ENCODE results near the gene PDCD1. TPM values are rescaled to one million over a fixed set of nuclear protein-coding genes. Genes with fewer than 3 reads are reported as not detected.
A peak's percentile ranks its signal among the peaks of the same experiment; 100 is the strongest.

Gene PDCD1
- total and polyA plus RNA-seq, 2 of the 13 experiments (the other 11 are each of a cell fraction or from before 2014, with no cell fraction given), result 0.04 TPM; not detected in 1

- TF ChIP-seq BRD4 (CRISPR knock-in tag; IDR thresholded peaks at IDR 0.05) (no peak), ZKSCAN5 (CRISPR knock-in tag; IDR thresholded peaks at IDR 0.05) (no peak), ZNF784 (CRISPR knock-in tag; IDR thresholded peaks at IDR 0.05; ENCODE audit: borderline replicate concordance) (no peak), ZNF740 (CRISPR knock-in tag; IDR thresholded peaks at IDR 0.05) (peak; percentile 91), ZNF367 (CRISPR knock-in tag; IDR thresholded peaks at IDR 0.05; ENCODE audit: borderline replicate concordance) (no peak), SMAD3 (CRISPR knock-in tag; IDR thresholded peaks at IDR 0.05) (0 out of 2 replicates have a peak, but pooled peaks have one; percentile 35), MXI1 (IDR thresholded peaks at IDR 0.05; ENCODE audit: borderline replicate concordance, low read depth, low read length) (0 out of 3 replicates have a peak, but pooled peaks have one; percentile 15), ZNF281 (CRISPR knock-in tag; IDR thresholded peaks at IDR 0.05; ENCODE audit: borderline replicate concordance) (0 out of 2 replicates have a peak, but pooled peaks have one; percentile 13)
- TF ChIP-seq, protein P1, sequence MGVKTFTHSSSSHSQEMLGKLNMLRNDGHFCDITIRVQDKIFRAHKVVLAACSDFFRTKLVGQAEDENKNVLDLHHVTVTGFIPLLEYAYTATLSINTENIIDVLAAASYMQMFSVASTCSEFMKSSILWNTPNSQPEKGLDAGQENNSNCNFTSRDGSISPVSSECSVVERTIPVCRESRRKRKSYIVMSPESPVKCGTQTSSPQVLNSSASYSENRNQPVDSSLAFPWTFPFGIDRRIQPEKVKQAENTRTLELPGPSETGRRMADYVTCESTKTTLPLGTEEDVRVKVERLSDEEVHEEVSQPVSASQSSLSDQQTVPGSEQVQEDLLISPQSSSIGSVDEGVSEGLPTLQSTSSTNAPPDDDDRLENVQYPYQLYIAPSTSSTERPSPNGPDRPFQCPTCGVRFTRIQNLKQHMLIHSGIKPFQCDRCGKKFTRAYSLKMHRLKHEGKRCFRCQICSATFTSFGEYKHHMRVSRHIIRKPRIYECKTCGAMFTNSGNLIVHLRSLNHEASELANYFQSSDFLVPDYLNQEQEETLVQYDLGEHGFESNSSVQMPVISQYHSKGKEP (CRISPR knock-in tag; IDR thresholded peaks at IDR 0.05), result no peak
- TF ChIP-seq, protein P2, sequence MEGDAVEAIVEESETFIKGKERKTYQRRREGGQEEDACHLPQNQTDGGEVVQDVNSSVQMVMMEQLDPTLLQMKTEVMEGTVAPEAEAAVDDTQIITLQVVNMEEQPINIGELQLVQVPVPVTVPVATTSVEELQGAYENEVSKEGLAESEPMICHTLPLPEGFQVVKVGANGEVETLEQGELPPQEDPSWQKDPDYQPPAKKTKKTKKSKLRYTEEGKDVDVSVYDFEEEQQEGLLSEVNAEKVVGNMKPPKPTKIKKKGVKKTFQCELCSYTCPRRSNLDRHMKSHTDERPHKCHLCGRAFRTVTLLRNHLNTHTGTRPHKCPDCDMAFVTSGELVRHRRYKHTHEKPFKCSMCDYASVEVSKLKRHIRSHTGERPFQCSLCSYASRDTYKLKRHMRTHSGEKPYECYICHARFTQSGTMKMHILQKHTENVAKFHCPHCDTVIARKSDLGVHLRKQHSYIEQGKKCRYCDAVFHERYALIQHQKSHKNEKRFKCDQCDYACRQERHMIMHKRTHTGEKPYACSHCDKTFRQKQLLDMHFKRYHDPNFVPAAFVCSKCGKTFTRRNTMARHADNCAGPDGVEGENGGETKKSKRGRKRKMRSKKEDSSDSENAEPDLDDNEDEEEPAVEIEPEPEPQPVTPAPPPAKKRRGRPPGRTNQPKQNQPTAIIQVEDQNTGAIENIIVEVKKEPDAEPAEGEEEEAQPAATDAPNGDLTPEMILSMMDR (CRISPR knock-in tag; IDR thresholded peaks at IDR 0.05), result peak; percentile 87
Observed at GRCh38 chr2:241877989-241878970, 19.6 kb upstream of the PDCD1 start (continued).
